GM12892 (cell line): ENCODE data around the gene KRT33B.

ENCODE experiments used
- POLR2A ChIP-seq: IDR thresholded peaks from 2 replicates; pipeline ENCODE4 v1.6.1; 2011; ENCODE audit warnings: low read depth, low read length, control low read depth
- POLR2AphosphoS5 ChIP-seq: IDR thresholded peaks from 2 replicates; pipeline ENCODE4 v1.6.1; 2011; ENCODE audit warnings: low read depth, low read length, control low read depth

DNA sequence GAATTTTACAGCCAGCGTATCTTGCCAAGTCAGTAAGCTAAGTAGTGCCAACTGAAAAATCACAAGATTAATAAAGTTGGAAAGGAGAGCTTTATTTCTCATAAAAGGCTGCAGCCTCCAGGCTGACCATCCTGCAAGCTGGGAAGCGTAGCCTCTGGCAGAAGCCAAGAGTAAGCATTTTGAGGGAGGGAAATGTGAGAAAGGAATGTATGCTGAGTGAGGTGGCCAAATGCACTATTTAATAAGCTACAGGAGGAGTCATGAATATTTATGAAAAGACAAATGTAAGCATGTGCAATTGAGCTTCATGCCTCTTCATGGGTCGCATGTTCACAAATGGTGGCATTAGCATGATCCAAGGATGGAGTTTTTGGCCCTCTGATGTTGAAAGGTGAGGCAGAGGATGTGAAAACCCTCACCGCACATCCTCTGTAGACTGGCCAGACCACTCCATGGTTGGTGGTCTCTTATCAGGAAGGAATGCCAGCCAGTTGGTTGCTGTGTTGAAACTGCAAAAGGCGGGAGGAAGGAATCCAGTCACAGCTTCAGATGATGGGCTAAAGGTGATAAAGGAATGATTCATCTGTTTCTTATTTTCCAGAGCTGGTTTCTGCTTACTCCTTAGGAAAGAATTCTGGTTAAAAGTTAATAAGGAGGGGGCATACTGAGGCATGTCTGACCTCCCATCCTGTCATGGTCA, 9.2 kb downstream of the KRT33B start:
- no peak for TF ChIP-seq POLR2A
- no peak for TF ChIP-seq POLR2AphosphoS5
